AG09309 (cell line): ENCODE data around the gene MORN1.

Source experiments
- DNase-seq: peaks from one replicate; pipeline ENCODE4 v3.0.0-alpha.2; 2010; ENCODE audit warnings: low read depth
- H3K4me3 ChIP-seq: 2 replicates; pipeline ENCODE4 v1.5.1; 2011; ENCODE audit warnings: mild to moderate bottlenecking, low read depth, low read length, moderate library complexity; ENCODE audit not compliant: control insufficient read depth
- CTCF ChIP-seq: IDR thresholded peaks from 2 replicates; pipeline ENCODE4 v1.5.1; 2011; ENCODE audit warnings: mild to moderate bottlenecking, low read depth, low read length, inconsistent platforms; ENCODE audit not compliant: insufficient read depth, control insufficient read depth; ENCODE audit errors: missing control alignments

The MORN1 gene

GRCh38 chr1:2301607-2302291 lies 89.6 kb downstream of the MORN1 start:
- no peak for TF ChIP-seq CTCF
- DNase-seq = no peak
- H3K4me3 ChIP-seq = no peak overlapping the region

- DNase-seq = no peak
- no peak overlapping the region for H3K4me3 ChIP-seq
- no peak for TF ChIP-seq CTCF
Observed at GRCh38 chr1:2300851-2301606, 90.3 kb downstream of the MORN1 start.

- H3K4me3 ChIP-seq = no peak overlapping the region
- TF ChIP-seq CTCF = no peak
- DNase-seq = no peak
Observed at GRCh38 chr1:2300004-2300771, 91.2 kb downstream of the MORN1 start.

- H3K4me3 ChIP-seq = no peak overlapping the region
- TF ChIP-seq CTCF = no peak
- no peak for DNase-seq
Observed at GRCh38 chr1:2299131-2299627, 92.2 kb downstream of the MORN1 start.

- no peak for TF ChIP-seq CTCF
- no peak overlapping the region for H3K4me3 ChIP-seq
- no peak for DNase-seq
Observed at GRCh38 chr1:2298685-2299084, 92.7 kb downstream of the MORN1 start.

GRCh38 chr1:2297246-2298011 lies 93.9 kb downstream of the MORN1 start:
- no peak overlapping the region for H3K4me3 ChIP-seq
- no peak for TF ChIP-seq CTCF
- no peak for DNase-seq
